Kidney glomerular epithelial cell (primary cell): ENCODE results near the gene FCGBP.

Experiments used
- DNase-seq: peaks from one replicate; lab custom pipeline; 2025; lab: John Stamatoyannopoulos, UW

The FCGBP gene

GRCh38 chr19:39946532-39946931, 12.1 kb upstream of the FCGBP start:
- DNase-seq, result peak; percentile 35

- DNase-seq, result no peak
These were observed 9.2 kb upstream of the FCGBP start for GRCh38 chr19:39943586-39943985.

DNA sequence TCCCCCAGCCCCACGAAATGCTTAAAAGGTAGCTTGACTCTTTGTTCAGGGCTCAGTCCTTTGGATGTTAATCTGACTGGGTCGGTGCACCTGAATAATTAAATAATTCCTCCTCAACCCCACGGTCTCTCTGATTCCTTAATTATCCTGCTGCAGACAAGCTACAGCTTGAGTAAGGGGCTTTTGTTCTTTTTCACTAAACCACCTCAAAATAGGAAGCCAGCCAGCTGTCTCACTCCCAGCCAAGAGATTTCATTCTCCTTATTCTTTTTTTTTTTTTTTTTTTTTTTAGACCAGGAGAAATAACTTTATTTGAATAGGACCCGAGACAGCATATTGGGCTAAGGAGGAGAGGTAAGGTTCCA, 7.9 kb upstream of the FCGBP start:
- DNase-seq, result no peak

DNA sequence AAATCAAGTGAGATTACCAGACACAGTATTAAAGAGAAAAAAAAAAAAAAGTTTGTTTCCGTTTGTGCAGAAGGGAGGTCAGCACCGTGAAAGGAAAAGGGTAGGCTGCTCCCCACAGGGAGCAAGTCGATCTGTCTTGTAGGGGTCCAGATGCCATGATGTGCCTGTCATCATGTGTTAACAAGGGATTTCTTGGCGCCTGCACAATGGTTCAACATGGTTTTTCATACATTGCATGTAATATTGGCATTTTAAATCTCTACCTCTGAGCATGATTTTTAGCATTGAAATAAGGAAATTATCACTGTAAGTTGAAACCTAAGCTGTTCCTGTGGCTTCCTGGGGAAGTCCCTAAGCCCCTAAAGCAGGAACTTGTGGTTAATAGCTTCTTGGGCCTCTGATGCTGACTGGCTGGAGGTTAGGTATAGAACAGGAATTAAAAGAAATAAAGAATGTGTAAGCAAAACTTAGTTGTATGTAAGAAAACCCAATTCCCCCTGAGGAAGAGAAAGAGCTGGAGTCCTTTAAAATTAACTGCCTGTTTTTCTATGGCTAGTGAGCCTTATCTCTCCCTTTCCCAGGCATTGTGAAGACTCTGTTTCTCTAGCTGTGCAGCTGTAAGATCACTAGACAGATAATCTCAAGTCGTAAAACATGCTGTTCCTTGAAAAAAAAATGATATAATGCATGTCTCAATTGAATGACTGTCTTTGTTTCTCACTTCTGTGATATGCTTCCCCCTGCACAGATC, 7.4 kb upstream of the FCGBP start:
- no peak for DNase-seq

- DNase-seq, result no peak
These were observed 6.7 kb upstream of the FCGBP start for GRCh38 chr19:39941151-39941550.

DNA sequence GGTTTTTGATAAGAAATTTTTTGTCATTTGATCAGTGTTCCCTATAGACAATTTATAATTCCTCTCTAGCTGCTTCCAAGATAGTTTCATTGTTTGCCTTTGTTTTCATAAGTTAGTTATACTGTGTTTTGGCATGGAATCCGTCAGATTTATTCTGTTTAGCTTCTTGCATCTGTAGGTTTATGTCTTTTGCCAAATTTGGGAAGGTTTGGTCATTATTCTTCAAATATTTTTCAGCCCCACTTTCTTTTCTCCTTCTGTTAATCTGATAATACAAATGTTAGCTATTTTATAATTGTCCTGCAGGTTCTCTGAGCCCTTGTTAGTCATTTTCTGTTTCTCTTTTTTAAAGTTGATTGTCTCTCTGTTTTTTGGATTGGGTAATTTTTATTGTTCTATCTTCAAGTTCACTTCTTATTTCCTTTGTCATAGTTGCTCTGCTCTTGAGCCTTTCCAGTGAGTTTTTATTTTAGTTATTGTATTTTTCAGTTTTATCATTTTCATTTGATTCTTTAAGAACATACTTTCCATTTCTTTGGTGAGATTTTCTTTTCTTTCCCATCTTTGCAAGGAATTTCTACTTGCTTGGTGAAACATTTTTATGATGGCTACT, 5.9 kb upstream of the FCGBP start:
- no peak for DNase-seq

DNA sequence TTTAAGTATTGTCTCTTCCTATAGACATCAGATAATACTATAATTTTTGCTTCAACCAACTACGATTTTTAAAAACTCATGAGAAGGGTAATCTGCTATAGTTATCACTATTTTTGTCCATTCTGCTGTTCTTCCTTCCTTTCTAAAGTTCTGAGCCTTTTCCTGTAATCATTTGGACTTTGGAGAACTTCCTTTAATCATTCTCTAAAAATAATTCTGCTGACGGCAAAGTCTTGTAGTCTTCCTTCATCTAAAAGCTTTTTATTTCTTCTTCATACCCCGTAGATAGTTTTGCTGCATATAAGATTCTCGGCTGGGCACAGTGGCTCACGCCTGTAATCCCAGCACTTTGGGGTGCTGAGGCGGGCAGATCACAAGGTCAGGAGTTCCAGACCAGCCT, 5.1 kb upstream of the FCGBP start:
- no peak for DNase-seq

DNA sequence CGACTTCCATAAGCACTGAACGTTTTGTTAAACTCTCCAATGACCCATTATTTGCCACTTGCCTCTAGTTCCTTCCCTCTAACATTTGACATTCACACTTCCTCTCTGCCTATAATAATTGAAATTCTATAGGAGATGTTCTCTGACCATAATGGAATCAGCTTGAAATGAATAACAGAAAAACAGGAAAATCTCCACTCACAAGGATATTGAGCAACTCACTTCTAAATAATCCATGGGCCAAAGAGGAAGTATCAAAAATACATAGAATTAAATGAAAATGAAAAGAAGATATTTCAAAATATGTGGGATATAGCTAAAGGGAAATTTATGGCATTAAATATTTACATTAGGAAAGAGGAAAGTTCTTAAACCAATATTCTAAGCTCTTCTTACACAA, 3.4 kb upstream of the FCGBP start:
- DNase-seq, result no peak

- DNase-seq, result no peak
These were observed 2.8 kb upstream of the FCGBP start for GRCh38 chr19:39937094-39937720.

DNA sequence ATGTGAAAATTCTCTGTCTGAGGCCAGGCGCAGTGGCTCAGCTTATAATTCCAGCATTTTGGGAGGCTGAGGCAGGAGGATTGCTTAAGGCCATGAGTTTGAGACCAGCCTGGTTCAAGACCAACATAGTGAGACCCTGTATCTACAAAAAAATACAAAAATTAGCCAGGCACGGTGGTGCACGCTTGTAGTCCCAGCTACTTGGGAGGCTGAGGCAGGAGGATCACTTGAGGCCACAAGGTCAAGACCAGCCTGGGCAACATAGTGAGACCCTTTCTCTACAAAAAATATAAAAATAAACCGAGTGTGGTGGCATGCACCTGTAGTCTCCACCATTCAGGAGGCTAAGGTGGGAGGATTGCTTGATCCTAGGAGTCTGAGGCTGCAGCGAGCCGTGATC, 2.2 kb upstream of the FCGBP start:
- no peak for DNase-seq

- no peak for DNase-seq
These were observed 1.6 kb upstream of the FCGBP start for GRCh38 chr19:39936020-39936419.

- DNase-seq, result no peak
These were observed 879 bp upstream of the FCGBP start for GRCh38 chr19:39935364-39935661.

DNA sequence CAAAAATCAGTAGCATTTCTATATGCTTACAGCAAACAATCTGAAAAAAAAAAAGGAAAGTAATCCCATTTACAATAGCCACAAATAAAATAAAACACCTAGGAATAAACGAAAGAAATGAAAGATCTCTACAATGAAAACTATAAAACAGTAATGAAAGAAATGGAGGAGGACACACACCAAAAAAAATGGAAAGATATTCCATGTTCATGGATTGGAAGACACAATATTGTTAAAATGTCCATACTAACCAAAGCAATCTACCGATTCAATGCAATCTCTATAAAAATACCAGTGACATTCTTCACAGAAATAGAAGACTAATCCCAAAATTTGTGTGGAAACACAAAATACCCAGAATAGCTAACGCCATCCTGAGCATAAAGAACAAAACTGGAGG, 4.7 kb downstream of the FCGBP start:
- no peak for DNase-seq

- DNase-seq, result no peak
These were observed 6.1 kb downstream of the FCGBP start for GRCh38 chr19:39928357-39928725.

DNA sequence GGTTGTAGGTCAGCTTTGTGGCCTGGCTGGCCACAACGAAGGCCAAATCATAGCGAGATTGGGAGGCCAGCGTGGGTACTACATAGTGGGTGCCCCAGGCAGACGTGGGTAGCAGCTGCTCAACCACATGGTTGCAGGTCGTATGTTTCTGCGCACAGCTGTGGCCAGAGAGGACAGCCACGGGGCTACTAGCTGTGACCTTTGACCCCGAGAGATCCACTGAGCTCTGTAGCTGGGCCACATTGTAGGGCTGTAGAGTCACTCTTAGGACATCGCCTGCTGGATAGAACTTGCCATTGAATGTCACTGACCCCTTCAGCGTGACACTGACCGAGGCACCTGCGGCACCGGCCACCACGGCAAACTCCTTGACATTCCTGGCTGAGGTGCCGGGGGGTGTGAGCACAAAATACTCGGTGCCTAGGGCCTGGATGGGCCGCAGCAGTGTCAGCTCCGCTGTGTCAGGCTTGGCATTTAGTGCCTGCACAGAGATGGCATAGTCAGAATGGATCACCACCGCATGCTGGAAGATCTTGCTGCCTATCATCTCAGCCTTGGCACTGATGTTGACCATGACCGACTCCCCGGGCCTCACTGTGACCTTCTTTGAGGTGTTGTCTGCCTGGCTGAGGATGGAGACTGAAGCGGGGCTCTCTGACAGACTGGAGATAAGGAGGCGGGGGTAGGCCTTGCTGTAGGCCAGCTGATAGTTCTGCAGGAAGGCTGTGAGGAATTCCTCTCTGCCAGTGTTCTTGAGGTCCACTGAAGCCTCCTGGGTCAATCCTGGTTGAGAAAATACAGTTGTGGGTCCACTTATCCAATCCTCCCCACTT, 6.7 kb downstream of the FCGBP start:
- no peak for DNase-seq

- no peak for DNase-seq
These were observed 7.4 kb downstream of the FCGBP start for GRCh38 chr19:39927076-39927475.

DNA sequence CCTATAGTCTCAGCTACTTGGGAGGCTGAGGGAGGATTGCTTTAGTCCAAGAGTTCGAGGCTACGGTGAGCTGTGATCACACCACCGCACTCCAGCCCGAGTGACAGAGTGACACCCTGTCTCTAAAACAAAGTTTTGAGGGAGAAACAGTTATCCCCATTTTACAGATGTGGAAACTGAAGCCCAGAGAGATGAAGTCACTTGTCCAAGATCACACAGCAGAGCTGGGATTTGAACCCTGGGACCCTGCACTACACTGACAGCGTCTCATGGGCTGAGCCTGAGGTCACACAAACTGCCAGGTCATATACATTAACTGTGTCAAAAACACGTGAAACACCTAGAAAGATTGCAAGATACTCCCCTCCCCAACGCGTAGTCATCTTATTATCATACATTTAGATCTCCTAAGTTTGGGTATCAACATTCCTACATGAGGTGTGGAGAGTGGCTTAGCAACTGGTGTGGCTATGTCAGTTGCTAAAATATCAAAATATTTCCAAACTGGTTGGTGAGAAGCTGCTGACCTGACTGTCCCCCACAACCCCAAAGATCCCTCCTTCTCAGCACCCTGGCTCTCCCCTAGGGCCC, 8.2 kb downstream of the FCGBP start:
- no peak for DNase-seq

DNA sequence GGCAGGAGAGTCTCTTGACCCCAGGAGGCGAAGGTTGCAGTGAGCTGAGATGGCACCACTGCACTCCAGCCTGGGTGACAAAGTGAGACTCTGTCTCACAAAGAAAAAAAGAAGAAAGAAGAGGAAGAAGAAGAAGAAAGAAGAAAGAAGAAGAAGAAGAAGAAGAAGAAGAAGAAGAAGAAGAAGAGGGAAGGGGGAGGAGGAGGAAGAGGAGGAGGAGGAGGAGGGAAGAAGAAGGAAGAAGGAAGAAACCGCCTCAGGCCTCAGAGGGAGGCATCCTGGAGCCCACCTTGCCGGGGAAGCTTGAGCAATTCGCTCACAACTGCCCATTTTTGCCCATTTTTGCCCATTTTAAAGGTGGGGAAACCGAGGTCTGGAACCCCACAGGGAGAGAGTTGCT, 9.5 kb downstream of the FCGBP start:
- no peak for DNase-seq

DNA sequence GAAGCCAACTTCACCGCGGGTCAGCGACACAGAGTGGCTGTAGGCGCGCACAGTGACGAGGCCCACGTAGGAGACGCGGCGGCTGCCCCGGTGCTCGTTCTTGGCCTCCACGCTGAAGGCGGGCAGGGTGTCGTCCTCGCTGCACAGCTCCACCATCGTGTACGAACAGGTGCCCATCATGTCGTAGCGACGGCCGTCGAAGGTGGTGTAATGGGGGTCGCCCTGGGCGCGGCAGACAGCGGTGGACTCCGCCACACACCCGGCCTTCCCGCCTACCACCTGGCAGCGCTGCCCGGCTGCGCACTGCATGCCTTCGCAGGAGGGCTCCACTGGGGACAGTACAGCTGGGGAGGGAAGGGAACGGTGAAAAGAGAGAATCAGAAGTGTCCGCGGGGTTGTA, 10.0 kb downstream of the FCGBP start:
- no peak for DNase-seq

- no peak for DNase-seq
These were observed 10.6 kb downstream of the FCGBP start for GRCh38 chr19:39923862-39924261.

DNA sequence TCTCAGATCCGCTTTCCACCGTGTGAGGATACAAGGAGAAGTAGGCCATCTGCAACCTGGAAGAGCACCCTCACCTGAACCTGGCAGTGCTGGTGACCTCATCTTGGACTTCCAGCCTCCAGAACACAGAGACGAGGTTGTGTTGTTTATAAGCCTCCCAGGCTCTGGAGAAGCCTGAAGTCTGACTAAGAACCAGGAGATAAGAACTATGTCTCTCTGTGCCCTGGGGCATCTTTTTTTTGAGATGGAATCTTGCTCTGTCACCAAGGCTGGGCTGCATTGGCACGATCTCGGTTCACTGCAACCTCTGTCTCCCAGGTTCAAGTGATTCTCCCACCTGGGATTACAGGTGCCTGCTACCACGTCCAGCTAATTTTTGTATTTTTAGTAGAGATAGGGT, 14.5 kb downstream of the FCGBP start:
- no peak for DNase-seq

GRCh38 chr19:39918183-39918651, 16.2 kb downstream of the FCGBP start:
- no peak for DNase-seq
